Measurements from ENCODE around the gene PDILT. TPM values are rescaled to one million over a fixed set of nuclear protein-coding genes. Genes with fewer than 3 reads are reported as not detected.

The PDILT gene
- total RNA-seq, 1 experiment from 2014 or later = not detected

DNA sequence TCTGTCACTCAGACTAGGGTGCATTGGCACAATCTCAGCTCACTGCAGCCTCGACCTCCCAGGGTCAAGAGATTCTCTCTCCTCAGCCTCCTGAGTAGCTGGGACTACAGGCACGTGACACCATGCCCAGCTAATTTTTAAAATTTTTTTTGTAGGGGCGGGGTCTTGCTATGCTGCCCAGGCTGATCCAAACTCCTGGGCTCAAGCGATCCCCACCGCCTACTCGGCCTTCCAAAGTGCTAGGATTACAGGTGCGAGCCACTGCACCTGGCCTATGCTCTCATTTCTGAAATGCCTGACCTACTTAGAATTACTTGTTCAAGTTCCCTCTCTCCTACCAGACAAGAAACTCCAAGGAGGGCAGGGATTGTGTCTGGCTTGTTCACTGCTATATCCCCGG, 72.1 kb downstream of the PDILT start:
- intact Hi-C loops (cut with micrococcal nuclease) = no loop called here
- DNase-seq = no peak
- Histone ChIP-seq H3K9ac (ENCODE audit: low read length) (no peak overlapping the region), H3K4me3 (ENCODE audit: low read length) (no peak overlapping the region), H3K4me2 (ENCODE audit: low read length) (no peak overlapping the region), H3K79me2 (ENCODE audit: low read length) (no peaks in the 10 kb centered on the region), H3K36me3 (ENCODE audit: low read depth, low read length) (no peaks in the 10 kb centered on the region), H3F3A (ENCODE audit: low read length, unreplicated experiment) (no peaks in the 10 kb centered on the region), H4K20me1 (ENCODE audit: low read length) (no peaks in the 10 kb centered on the region), H2AFZ (ENCODE audit: low read length) (no peak overlapping the region), H3K9me2 (replicated peaks; ENCODE audit: low read length) (no peaks in the 10 kb centered on the region), H3K4me1 (ENCODE audit: insufficient read depth, low read length) (no peaks in the 10 kb centered on the region), H3K9me3 (ENCODE audit: low read length) (no peaks in the 10 kb centered on the region), H3K27me3 (ENCODE audit: low read length) (no peaks in the 10 kb centered on the region), H3K27ac (ENCODE audit: low read length) (no peak overlapping the region)
- no peak for ATAC-seq
- ChIA-PET POLR2A (ENCODE audit: unreplicated experiment) (no interaction called here), CTCF (no interaction called here)
- no peak for TF ChIP-seq EZH2 (IDR thresholded peaks at IDR 0.05; ENCODE audit: low read length, unreplicated experiment)
- no TSS peak for BruUV-seq (replicated peaks)

DNA sequence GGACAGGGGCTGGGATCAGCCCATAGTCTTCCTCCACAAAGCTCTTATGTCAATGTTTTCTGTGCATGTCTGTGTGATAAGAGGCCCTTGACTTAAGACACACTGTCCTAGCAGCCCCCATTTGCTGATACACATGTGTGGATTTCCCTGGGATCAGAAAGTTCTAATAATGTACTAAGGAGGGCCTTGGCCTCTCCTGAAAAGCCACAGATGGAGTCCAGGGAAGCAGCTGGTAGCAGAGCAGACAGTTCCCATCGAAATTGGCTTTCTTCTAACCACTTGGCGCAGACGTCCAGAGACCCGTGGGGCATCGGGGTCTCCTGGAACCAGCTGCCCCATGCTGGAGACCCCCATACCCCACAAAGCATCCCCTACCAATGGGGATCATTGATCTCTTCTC, 72.9 kb downstream of the PDILT start:
- Histone ChIP-seq H3K79me2 (ENCODE audit: low read length) (no peaks in the 10 kb centered on the region), H4K20me1 (ENCODE audit: low read length) (no peaks in the 10 kb centered on the region), H3K27ac (ENCODE audit: low read length) (no peak overlapping the region), H3K36me3 (ENCODE audit: low read depth, low read length) (no peaks in the 10 kb centered on the region), H3F3A (ENCODE audit: low read length, unreplicated experiment) (no peaks in the 10 kb centered on the region), H3K4me2 (ENCODE audit: low read length) (no peak overlapping the region), H3K9me3 (ENCODE audit: low read length) (no peaks in the 10 kb centered on the region), H2AFZ (ENCODE audit: low read length) (no peak overlapping the region), H3K4me3 (ENCODE audit: low read length) (no peak overlapping the region), H3K27me3 (ENCODE audit: low read length) (no peaks in the 10 kb centered on the region), H3K9me2 (replicated peaks; ENCODE audit: low read length) (no peaks in the 10 kb centered on the region), H3K4me1 (ENCODE audit: insufficient read depth, low read length) (no peaks in the 10 kb centered on the region), H3K9ac (ENCODE audit: low read length) (no peak overlapping the region)
- DNase-seq (no peak), ATAC-seq (no peak)
- ChIA-PET POLR2A (ENCODE audit: unreplicated experiment) (no interaction called here), CTCF (no interaction called here)
- TF ChIP-seq EZH2phosphoT487 (IDR thresholded peaks at IDR 0.05; ENCODE audit: borderline replicate concordance, low read length) (no peak), EZH2 (IDR thresholded peaks at IDR 0.05; ENCODE audit: low read length, unreplicated experiment) (no peak)
- TF ChIP-seq, protein P1, sequence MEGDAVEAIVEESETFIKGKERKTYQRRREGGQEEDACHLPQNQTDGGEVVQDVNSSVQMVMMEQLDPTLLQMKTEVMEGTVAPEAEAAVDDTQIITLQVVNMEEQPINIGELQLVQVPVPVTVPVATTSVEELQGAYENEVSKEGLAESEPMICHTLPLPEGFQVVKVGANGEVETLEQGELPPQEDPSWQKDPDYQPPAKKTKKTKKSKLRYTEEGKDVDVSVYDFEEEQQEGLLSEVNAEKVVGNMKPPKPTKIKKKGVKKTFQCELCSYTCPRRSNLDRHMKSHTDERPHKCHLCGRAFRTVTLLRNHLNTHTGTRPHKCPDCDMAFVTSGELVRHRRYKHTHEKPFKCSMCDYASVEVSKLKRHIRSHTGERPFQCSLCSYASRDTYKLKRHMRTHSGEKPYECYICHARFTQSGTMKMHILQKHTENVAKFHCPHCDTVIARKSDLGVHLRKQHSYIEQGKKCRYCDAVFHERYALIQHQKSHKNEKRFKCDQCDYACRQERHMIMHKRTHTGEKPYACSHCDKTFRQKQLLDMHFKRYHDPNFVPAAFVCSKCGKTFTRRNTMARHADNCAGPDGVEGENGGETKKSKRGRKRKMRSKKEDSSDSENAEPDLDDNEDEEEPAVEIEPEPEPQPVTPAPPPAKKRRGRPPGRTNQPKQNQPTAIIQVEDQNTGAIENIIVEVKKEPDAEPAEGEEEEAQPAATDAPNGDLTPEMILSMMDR (conservative IDR thresholded peaks at IDR 0.05; ENCODE audit: low read depth, low read length) = no peak
- intact Hi-C loops (cut with micrococcal nuclease) = no loop called here
- BruUV-seq (replicated peaks) = no TSS peak

DNA sequence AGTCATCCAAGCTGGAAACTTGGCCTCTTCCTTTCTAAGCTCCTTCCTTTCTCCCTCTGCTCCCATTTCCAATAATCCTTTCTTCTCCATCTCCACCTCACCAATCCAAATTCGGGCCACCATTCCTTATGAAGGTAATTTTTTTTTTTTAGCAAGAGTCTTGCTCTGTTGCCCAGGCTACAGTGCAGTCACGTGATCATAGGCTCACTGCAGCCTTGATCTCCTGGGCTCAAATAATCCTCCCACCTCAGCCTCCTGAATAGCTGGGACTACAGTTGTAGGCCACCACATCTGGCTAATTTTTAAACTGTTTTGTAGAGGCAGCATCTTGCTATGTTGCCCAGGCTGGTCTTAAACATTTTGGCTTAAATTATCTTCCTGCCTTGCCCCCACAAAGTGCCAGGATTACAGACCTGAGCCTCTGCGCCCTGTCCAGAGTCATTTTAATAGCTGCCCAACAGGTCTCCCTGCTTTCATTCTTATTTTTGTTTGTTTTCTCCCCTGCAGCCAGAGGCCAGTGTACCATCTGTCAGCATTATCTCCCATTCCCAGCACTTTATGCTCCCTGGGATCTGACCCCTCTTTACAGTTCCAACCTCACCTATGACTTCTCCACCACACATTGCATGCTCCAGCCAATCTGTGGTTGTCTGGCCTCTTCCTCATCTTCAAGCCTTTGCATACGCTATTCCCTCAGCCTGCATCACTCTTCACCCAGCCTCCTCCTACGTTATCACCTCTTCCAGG, 75.0 kb downstream of the PDILT start:
- Histone ChIP-seq H3F3A (ENCODE audit: low read length, unreplicated experiment) (no peaks in the 10 kb centered on the region), H3K27me3 (ENCODE audit: low read length) (no peaks in the 10 kb centered on the region), H3K4me1 (ENCODE audit: insufficient read depth, low read length) (no peaks in the 10 kb centered on the region), H2AFZ (ENCODE audit: low read length) (no peak overlapping the region), H3K36me3 (ENCODE audit: low read depth, low read length) (no peaks in the 10 kb centered on the region), H3K9me3 (ENCODE audit: low read length) (no peaks in the 10 kb centered on the region), H3K9ac (ENCODE audit: low read length) (no peak overlapping the region), H3K27ac (ENCODE audit: low read length) (no peak overlapping the region), H3K4me3 (ENCODE audit: low read length) (no peak overlapping the region), H4K20me1 (ENCODE audit: low read length) (no peaks in the 10 kb centered on the region), H3K79me2 (ENCODE audit: low read length) (no peaks in the 10 kb centered on the region), H3K9me2 (replicated peaks; ENCODE audit: low read length) (no peaks in the 10 kb centered on the region), H3K4me2 (ENCODE audit: low read length) (no peak overlapping the region)
- TF ChIP-seq EZH2phosphoT487 (IDR thresholded peaks at IDR 0.05; ENCODE audit: borderline replicate concordance, low read length) (no peak), EZH2 (IDR thresholded peaks at IDR 0.05; ENCODE audit: low read length, unreplicated experiment) (no peak)
- TF ChIP-seq, protein P1 (conservative IDR thresholded peaks at IDR 0.05; ENCODE audit: low read depth, low read length) = no peak
- intact Hi-C loops (cut with micrococcal nuclease) = no loop called here
- CTCF ChIA-PET = no interaction called here
- POLR2A ChIA-PET (ENCODE audit: unreplicated experiment) = no interaction called here
- BruUV-seq (replicated peaks) = no TSS peak
- no peak for ATAC-seq
- DNase-seq = no peak
